Heart left ventricle (tissue), 13 donors: ENCODE results near the gene PLEKHD1.

Source experiments
- POLR2A ChIP-seq, 2 donors: fragments of 450-650 bp; IDR thresholded peaks; one replicate each; pipeline ENCODE4 v1.6.1; 2017; ENCODE audit warnings: antibody characterized with exemption in 2 of 2, mild to moderate bottlenecking in 2 of 2, moderate library complexity in 2 of 2
- TF ChIP-seq, protein P1 (sequence below), 12 donors: fragments of 200-600 bp; sonication (generic) in 4 of 12; IDR thresholded peaks; one replicate each; pipeline versions ENCODE4 v1.5.0 to v1.8.0; 2018 to 2022; ENCODE audit warnings: antibody characterized with exemption in 12 of 12, mild to moderate bottlenecking in 5 of 12
- donor health status: ischemic (EF 13 %, LVEDD 7.1; RV severe dilation, severe dysfunction).
- donor health status: DM: no; HTN: yes; CAD: no.
- donor health status: DM: no; HTN: no; CAD: no.
- donor health status: ischemic (EF 25% LVEDD 6.9; RV normal size, moderate dysfunction).
- donor health status: ischemic (EF 25% LVEDD 5.7; RV mildly dilated, moderate dysfunction).
- donor health status: ischemic (EF 35%, LVEDD 5.7; RV mildly dilated, moderate dysfunction).
- donor health status: nonischemic (EF 11% LVEDD 7.7; RV severe dilation, severe dysfunction).
- donor health status: DM: yes; HTN: yes; CAD: no.
- donor health status: PGD.
- donor health status: ischemic (EF 29% LVEDD 5.4; RV normal size, mild dysfunction).
- donor health status: nonischemic (EF 23%, LVEDD 6.1; RV moderate dilation, normal function).

- TF ChIP-seq, protein P1, sequence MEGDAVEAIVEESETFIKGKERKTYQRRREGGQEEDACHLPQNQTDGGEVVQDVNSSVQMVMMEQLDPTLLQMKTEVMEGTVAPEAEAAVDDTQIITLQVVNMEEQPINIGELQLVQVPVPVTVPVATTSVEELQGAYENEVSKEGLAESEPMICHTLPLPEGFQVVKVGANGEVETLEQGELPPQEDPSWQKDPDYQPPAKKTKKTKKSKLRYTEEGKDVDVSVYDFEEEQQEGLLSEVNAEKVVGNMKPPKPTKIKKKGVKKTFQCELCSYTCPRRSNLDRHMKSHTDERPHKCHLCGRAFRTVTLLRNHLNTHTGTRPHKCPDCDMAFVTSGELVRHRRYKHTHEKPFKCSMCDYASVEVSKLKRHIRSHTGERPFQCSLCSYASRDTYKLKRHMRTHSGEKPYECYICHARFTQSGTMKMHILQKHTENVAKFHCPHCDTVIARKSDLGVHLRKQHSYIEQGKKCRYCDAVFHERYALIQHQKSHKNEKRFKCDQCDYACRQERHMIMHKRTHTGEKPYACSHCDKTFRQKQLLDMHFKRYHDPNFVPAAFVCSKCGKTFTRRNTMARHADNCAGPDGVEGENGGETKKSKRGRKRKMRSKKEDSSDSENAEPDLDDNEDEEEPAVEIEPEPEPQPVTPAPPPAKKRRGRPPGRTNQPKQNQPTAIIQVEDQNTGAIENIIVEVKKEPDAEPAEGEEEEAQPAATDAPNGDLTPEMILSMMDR (IDR thresholded peaks at IDR 0.05), result no peak
- no peak for TF ChIP-seq POLR2A (IDR thresholded peaks at IDR 0.05)
Observed at GRCh38 chr14:69560826-69561225, 76.3 kb downstream of the PLEKHD1 start.
